NCI-H774 (cell line): ENCODE results near the gene TSSK1B.
"Not testable (repeated sequence)": the region's sequence is repeated elsewhere in the genome, so short reads cannot be mapped to it uniquely, and the experiment has no call there.

Experiments
- DNase-seq: peaks from one replicate; lab custom pipeline; 2025; lab: John Stamatoyannopoulos, UW

Gene TSSK1B, protein sequence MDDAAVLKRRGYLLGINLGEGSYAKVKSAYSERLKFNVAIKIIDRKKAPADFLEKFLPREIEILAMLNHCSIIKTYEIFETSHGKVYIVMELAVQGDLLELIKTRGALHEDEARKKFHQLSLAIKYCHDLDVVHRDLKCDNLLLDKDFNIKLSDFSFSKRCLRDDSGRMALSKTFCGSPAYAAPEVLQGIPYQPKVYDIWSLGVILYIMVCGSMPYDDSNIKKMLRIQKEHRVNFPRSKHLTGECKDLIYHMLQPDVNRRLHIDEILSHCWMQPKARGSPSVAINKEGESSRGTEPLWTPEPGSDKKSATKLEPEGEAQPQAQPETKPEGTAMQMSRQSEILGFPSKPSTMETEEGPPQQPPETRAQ

DNA sequence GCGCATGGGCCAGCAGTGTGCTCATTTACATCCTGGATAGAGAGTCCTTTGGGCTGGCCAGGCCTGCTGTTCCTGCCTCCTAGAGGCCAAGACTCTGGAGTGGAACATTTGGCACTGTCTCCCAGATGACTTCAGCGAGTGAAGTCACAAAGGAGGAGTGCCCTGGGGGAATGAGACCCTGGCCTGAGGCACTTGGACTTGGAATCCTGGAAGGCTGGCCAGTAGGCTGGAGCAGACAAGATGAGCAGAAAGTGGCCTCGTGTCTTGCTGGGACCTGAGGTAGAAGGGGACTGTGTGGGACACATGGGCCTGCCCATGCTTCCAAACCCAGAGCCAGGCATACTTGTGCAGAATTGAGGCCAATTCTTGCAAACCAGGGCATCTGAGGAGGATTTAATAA lies at the start of gene TSSK1B:
Gene TSSK1B (minus strand): TSS at position 101 of the 400 bp plus-strand sequence. CDS start 150 bp downstream, outside the sequence.
- DNase-seq, result no peak

DNA sequence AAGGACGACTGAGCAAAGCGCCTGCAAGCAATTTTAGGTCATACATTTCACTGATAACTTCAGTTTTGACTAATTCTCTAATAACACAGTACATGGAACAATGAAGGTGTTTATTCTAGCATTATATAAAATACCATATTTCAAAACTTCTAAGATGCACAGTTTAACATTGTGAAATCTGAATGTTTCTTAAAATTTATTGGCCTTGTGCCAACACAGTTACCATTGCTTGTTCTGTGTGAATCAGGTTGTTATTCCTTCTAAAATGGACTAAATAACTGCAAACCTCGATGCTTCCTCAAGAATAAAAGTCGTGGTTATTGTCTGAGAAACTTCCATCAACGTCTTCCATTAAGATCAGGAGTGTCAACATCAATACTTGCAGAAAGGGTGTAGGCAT lies 45.5 kb upstream of the TSSK1B start:
- DNase-seq, result no peak

DNA sequence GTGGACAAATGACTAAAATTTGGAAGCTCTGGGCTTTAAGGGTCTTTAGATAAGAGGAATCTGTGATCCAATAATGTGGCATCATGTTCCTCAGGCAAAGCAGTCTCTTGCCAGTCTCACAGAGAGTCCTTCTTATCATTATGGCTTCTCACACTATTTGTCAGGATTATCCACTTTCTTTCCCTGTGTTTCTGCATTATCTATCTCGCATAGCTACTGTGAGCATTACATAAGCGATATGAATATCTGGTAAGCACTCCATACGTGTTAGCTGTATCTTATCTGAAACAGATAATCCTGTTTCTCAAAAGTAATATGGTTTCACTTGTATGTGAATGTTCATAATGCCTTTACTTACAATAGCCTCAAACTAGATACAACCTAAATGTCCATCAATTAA lies 43.9 kb upstream of the TSSK1B start:
- DNase-seq, result no peak

DNA sequence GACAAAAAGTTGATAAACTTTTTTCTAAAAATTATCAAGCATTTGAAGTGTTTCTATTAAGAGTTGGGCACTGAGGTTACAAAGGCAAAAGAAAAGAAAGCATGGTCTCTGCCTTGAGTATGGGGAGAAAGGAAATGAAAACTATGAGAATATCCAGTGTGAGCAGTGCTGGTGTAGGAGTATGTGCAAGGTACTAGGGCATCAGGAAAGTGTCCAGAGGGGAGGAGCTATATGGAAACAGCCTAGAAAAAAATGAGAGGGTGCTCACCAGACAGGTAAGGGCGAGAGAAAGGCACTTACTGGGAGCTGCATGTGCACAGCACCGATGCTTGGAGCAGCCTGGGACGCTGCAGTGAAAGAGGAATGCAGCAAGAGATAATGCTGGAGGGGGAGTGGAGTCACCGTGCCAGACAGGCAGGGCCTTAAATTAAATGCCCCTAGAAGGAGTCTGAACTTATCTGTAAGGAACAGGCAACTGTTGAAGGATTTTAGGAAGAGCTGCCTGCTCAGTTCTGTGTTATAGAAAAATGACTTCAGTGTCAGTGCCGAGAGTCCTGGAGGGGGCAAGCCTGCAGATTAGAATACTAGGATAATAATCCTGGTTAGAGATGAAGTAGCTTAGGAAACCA lies 39.4 kb upstream of the TSSK1B start:
- DNase-seq, result no peak

DNA sequence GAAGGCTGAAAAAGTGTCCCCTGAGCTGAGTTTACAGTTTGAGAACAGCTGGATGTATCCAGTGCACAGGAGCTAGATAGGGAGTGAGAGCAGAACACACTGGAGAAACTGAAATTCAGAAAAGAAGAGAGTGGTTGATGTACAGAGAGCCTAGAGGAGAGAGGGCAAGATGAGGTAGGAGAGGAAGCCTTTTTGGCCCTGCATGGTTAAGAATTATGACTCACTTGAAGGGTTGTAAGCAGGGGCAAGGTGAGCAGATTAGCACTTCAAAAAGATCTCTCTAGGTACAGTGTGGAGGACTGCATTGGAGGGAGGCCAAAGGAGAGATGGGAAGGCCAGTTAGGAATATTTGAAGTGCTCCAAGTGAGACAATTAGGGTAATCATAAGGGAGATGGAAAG lies 28.2 kb upstream of the TSSK1B start:
- no peak for DNase-seq

DNA sequence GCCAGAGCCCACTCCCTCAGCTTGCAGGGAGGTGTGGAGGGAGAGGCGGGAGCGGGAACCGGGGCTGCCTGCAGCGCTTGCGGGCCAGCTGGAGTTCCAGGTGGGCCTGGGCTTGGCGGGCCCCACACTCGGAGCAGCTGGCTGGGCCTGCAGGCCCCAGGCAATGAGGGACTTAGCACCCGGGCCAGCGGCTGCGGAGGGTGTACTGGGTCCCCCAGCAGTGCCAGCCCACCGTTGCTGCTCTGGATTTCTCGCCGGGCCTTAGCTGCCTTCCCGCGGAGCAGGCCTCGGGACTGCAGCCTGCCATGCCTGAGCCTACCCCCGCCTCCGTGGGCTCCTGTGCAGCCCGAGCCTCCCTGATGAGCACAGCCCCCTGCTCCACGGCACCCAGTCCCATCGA lies 22.3 kb upstream of the TSSK1B start:
- DNase-seq, result not testable (repeated sequence)

DNA sequence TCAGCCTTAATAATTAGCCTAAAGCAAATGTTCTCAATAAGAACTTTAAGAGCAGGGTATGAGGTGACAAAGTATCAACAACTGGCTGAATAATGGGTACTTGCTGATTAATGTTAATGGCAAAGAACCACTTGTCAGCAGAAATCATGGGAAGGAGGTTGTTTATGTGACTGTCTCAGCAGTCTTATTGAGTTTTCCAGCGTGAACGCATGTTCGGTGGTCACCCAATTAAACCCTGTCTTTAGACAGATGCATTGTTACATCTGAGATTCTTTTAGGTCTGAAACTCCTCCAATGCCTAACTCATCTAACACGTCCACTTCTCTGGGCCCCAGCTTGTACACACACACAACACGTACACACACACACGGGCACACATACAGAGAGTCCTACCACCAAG lies 18.2 kb upstream of the TSSK1B start:
- no peak for DNase-seq

DNA sequence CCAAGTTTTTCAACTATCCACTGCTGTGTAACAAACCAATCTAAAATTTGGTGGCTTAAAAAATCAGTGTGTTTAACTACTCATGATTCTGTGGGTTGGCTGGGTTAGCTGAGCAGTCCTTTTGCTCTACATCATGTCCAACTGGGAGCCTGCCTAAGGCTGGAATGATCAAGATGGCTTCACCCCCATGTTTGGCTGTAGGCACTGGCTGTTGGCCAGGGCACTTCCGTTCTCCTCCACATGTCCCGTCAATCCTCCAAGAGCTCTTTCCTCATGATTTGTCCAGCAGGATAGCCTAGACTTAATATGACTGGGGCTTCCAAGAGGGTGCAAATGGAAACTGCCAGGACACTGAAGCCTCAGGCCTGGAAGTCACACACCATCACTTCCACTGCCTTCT lies 17.0 kb upstream of the TSSK1B start:
- DNase-seq, result no peak

DNA sequence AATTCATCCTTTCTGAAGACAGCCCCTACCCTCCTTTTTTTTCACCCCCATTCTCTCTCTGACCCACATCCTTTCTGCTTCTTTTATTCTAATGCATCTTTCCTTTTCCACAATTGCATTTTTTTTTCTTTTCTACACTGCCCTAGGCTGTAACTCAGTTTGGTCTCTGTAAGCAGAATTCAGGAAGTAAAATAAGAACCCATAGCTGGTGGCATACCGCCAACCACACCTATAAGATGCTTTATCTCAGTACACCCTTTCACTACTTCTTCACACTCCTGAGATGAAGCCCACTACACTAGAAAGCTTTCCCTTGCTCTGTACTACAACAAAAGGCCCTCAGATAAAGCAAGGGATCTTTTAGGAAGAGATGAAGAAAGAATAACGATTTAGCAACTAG lies 16.1 kb upstream of the TSSK1B start:
- no peak for DNase-seq

DNA sequence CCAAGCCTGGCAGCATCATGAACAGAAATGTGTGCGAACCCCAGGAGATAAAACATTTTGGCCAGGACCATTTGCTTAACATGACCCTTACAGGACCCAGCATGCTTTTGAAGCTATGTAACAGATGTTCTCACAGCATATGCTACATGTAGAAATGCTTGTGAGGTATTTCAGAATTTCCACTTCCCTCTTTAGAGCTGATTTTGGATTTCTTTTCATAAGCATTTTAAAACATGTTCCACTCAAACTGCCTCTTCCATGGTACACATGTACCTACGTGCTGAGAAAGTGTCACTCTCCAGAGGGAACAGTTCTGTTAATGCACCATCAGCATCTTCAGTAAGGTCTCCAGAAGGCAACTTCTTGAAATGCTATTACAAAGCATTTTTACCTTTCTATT lies 15.7 kb upstream of the TSSK1B start:
- DNase-seq, result no peak

DNA sequence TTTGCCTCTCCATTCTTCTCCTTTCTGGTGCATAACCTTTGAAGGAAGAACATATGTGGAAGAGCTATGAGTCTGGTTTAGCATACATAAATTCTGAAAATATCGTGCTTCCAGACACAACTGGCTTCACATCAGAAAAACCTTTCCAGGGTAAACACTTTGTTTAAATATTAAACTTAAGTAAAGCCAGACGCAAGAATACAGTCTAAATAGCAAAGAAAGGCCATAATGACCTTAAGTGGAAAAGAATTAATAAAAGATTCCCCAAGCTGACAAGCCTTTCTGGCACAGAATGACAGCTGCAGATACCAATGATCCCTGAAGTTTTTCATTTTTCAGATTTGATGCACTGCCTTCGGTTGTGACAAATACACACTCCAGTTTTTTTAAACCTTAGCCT lies 13.5 kb upstream of the TSSK1B start:
- DNase-seq, result no peak

DNA sequence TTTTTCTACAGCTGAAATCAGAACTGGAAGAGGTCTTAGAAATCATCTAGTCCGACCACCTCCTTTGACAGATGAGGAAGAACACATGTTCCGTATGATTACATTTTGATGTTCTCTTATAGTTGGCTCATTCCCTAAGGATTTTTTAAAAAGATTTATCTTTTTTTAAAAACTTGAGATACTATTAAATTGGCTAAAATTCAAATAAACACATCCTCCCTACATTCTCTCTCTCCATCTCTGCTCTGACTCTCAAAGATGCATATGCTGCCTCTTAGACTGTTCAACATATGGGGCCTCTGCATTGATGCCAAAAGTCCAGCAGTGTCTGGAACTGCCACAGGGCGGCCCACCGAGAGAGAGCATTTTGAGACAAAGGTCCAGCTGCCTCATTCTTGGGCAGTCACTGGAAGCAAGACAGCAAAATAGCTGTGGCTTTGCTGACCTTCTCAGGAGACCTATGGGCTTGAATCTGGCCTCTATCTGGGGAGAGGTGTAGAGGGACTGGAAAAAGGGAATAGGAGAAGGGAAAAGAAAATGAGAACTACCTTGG lies 12.8 kb upstream of the TSSK1B start:
- no peak for DNase-seq

DNA sequence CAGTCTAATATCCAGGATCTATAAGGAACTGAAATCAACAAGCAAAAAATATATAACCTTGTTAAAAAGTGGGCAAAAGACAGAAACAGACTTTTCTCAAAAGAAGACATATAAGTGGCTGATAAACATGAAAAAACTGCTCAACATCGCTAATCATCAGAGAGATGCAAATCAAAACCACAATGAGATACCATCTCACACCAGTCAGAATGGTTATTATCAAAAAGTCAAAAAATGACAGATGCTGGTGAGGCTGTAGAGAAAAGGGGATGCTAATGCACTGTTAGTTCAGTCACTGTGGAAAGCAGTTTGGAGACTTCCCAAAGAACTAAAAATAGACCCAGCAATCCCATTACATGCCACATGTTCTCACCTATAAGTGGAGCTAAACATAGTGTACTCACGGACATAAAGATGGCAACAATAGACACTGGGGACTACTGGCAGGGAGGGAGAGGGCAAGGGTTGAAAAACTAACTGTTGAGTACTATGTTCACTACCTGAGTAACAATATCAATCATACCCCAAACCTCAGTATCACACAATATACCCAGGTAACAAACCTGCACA lies 11.7 kb upstream of the TSSK1B start:
- DNase-seq, result no peak

DNA sequence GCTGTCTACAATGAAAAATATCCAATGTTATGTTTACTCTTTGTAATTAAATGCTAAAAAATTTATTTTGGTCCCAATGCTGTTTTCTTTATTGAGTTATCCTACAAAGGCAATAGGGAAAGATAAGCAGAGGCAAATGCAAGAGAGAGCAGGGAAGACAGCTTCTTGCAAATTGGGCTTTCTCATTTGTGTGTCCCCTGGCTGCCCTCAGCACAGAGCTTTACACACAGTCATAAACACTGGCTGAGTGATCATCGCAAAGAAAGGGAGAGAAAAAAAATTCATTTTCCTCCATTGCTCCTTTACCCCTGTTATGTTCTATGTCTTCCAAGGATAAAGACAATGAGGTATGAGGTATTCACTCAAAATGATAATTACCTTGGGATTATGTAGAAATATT lies 2.3 kb upstream of the TSSK1B start:
- no peak for DNase-seq

DNA sequence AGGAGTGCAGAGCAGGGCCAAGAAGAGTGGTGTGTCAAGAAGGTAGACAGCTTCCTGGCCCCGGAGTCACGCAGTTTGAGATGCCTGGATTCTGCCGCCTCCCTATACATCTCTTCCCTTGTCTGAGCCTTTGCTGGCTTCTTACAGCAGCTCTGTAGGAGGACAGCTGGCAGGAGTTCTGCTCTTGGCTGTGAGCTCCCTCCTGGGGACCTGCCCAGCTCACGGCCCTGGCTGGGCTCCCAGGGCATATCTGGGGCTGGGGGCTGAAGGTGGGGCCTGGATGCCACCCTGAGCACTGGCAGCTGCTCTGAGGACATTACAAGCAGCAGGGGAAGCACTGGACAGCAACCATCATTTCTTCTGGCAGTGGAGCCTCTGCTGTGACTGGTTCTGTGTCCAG lies 786 bp upstream of the TSSK1B start:
- no peak for DNase-seq

DNA sequence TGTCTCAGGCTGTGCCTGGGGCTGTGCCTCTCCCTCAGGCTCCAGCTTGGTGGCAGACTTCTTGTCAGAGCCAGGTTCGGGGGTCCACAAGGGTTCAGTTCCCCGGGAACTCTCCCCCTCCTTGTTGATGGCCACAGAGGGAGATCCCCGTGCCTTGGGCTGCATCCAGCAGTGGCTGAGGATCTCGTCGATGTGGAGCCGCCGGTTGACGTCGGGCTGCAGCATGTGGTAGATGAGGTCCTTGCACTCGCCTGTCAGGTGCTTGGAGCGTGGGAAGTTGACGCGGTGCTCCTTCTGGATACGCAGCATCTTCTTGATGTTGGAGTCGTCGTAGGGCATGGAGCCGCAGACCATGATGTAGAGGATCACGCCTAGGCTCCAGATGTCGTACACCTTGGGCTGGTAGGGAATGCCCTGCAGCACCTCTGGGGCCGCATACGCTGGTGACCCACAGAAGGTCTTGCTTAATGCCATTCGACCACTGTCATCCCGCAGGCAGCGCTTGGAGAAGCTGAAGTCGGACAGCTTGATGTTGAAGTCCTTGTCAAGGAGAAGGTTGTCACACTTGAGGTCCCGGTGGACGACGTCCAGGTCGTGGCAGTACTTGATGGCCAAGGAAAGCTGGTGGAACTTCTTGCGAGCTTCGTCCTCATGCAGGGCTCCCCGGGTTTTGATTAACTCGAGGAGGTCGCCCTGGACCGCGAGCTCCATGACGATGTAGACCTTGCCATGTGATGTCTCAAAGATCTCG lies 752 bp downstream of the TSSK1B start:
- no peak for DNase-seq

DNA sequence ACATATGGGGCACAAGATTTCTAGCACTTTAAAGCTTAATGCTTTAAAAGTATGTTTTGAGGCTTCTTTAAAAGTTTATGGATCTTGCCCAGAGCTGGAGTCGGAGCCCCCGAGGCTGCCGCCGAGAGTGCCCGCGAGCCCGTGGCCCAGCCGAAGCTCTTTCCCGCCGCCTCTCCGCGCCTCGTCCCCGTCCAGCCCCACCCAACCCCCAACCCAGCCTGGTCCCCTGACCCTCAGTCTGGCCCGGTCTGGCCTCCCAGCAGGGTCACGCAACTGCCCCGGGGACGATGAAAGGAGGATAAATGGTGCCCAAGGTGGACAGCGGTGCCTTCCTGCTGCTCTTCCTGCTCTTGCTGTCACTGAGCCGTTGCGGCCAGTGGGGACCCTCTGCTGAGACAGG lies 1.7 kb downstream of the TSSK1B start:
- no peak for DNase-seq

DNA sequence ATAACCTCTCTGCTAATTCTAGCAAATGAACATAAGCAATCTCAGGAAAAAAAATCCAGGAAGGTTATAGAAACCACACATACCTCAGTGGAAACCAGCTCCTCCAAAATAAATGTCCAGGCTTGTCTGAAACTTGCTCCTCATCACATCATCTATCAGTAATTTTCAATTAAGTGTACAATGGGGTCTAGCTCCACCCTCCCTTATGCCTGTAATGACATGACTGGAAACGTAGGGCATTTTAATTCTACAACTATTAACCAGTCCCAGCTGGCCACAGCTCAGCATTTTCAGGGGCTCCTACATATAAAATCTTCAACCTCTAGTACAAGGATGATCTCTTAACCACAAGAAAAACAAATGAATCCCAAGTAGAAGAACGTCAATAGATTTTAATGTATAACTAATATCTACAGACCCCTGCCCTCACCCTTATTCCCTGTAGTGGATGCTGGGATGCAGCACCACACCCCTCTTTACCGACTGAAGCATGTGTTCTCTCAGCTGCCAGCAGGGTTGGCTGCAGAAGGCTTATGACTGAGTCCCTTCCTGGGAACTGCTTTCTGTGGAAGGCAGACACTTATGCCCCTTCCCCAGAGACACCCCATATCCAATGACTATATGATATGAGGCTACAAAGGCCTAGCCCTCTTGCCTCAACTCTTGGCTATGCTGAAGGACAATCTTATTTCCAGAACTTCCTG lies 6.8 kb downstream of the TSSK1B start:
- no peak for DNase-seq

DNA sequence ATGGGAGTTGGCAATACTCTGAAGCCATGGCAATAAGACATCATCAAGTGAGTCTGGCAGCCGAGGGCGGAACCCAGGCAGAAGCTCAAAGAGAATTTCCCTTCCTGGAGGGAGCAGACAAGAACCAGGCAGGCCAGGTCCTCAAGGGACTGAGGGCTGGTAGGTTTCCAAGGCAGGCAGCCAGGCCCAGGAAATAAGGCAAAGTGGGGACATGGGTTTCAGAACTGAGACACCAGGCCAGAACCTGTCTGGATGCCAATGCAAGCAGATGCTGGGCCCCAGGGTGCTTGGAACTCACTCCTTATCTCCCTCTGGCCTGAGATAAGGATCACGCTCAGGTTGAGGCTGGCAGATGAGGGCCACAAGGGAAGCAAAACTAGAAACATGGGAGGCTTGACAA lies 8.9 kb downstream of the TSSK1B start:
- no peak for DNase-seq

DNA sequence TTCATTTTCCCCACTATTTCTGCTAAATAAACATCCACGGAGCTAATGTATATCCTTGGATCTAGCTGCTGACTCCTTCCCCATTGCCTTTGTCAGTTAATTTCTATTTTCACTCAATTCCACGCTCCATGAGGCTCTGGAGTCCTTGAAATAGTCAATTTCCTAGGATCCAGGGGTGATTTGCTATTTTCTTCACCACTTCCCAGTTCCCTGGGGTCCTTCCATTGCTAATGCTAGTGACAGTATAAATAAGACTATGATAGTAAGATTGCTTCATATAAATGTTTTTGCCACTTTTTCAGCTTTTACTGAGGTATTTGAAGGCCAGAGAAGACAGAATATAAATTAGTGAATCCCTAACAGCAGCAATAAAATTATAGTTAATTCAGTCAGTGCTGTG lies 13.1 kb downstream of the TSSK1B start:
- DNase-seq, result no peak

DNA sequence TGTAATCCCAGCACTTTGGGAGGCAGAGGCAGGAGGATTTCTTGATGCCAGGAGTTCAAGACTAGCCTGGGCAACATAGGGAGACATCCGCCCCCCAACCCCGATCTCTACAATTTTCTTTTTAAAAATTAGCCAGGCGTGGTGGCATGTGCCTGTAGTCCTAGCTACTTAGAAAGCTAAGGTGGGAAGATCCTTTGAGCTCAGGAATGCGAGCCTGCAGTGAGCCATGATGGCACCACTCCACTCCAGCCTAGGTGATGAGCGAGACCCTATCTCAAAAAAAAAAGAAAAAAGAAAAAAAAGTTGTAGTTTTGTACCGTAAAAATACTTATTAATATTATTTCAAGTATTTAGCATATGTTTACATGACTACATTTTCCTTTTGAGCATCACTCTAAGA lies 29.3 kb downstream of the TSSK1B start:
- DNase-seq, result no peak

DNA sequence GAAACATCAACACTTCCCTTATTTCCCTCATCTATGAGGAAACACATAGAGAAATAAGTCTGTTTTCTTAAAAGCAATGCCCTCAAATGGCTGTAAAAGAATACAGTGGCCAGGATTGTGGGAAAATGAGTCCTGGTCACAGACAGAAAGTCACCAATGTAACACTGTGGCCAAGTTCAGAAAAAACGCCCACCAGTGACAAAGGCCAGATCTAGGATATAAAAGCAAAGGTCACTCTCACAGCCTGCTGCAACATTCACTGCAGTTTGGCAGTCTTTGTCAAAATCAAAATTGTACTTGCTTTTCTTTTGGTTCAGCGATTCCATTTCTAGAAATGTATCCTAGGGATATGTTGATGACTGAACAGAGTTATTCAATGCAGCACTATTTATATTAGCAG lies 30.5 kb downstream of the TSSK1B start:
- no peak for DNase-seq
